ENCODE results near the gene HOXD9.
A peak's percentile ranks its signal among the peaks of the same experiment; 100 is the strongest.

HOXD9 gene

DNA sequence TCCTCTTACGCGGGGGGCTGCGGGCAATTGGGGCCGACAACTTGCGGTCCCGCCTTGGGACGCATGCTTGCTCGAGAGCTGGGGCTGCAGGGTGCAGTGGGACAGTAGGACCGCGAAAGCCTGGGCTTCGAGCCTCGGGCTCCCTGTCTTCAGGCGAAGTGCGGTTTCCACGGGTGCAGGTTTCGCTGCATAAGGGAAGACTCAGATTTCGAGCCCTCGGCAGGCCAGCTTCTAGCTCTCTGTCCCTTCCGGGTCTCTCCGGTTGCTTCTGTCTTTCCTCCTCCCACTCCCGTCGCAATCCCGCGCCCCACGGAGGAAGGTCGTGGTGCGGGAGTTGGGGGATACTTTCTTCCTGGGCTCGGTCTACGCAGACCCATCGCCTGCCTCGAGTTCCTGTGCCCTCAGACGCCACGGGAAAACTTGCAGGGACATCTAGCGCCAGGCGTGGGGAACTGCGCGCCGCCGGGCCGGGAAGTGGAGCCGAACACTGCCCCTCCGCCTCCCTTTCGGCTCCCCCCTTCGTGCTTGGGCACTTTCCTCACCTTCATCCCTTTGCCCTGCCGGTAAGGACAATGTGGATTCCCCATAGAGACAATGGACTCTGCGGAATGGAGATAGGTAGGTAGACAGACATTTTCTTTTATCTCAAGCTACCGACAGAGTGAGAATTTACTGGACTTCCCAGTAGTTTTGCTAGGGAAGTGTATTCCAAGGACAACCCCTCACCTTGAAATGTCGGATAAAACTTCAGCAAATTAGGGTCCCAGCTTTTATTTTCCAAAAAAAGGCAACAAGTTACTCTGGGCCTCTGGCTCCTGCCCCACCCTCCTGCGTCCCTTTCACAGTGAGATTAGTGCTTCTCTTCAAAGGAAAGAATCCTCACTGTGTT, 34.2 kb upstream of the HOXD9 start:
- H3K9ac ChIP-seq (ENCODE audit: low read depth, low read length) = no peak overlapping the region
- peak overlapping the region; percentile 57 for H3K4me3 ChIP-seq (ENCODE audit: low read length)
- H3K36me3 ChIP-seq (ENCODE audit: insufficient read depth, low read length) = no peaks in the 10 kb centered on the region
- H3K4me2 ChIP-seq (ENCODE audit: low read length) = peak overlapping the region; percentile 77
- peaks cover 11% of the 10 kb centered on the region for H3K4me1 ChIP-seq (ENCODE audit: control insufficient read depth, insufficient read depth, low read length)
- no peaks in the 10 kb centered on the region for H3K9me3 ChIP-seq (replicated peaks; ENCODE audit: low read length)
- peaks cover 92% of the 10 kb centered on the region for H3K27me3 ChIP-seq (ENCODE audit: control insufficient read depth, insufficient read depth, low read length)

DNA sequence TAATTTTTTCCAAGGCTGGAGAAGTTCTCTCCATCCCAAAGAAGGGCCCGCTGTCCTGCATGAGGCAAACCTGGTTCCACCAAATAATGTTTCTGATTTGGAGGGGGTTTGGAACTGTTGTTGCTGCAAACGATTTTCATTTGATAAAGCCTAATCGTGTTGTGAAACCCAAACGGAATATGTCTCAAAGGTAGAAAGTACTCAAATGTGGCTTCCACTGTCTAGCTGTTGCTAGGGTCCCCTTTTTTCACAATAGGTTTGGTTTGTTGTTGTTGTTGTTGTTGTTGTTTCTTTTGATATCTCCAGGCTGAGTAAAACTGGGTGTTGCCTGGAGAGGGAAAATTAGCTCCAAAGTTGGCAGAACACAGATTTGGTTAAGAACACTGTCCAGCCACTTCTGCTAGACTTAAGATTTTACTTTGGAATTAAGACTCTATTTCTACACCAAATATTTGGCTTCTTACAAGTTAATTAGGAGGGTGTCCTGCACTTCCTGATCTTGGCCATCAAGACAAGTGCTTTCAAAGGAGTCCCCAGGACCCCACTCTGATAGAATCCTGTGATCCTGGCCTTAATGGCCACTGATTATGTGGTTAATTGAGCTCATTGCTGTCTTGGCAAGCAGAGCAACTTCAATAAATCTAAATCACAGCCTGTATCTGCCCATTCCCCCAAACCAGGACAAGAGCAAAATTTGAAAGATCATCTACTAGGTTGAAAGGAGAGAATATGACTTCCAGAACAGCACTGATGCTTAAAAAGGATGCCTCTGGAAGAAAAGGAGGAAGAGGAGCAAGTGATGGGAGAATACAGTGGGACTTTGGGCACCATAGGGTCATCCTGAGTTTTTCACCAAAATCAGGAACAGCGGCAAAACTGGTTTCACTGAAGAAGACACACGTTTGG, 33.3 kb upstream of the HOXD9 start:
- Histone ChIP-seq H3K27me3 (ENCODE audit: control insufficient read depth, insufficient read depth, low read length) (peaks cover 92% of the 10 kb centered on the region), H3K4me3 (ENCODE audit: low read length) (no peak overlapping the region), H3K4me2 (ENCODE audit: low read length) (no peak overlapping the region), H3K36me3 (ENCODE audit: insufficient read depth, low read length) (no peaks in the 10 kb centered on the region), H3K4me1 (ENCODE audit: control insufficient read depth, insufficient read depth, low read length) (peaks cover 13% of the 10 kb centered on the region), H3K9ac (ENCODE audit: low read depth, low read length) (no peak overlapping the region), H3K9me3 (replicated peaks; ENCODE audit: low read length) (no peaks in the 10 kb centered on the region)

DNA sequence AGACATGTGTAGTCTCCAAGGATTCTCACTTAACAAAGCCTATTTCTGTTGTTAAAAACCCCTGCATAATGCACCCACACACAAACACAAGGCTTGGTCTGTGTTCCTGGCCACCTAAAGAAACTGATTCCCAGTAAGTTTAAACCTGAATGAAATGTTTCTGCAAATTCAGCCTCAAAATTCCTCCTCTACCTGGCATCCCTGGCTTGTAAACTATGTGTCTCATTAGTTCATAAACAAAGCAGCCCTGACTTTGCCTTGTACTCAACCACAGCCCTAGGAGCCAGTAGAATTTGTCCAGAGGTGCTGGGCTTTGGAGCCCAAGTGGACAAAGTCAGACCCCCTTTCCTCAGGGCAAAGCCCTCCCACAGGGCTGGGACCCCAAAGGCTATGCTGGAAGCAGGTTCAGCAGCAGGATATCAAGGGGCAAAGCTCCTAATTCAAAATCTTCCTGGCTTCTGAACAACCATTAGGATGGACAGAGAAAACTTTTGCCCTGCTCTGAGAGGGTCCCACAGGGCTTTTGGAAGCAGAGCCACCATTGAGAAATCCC, 32.6 kb upstream of the HOXD9 start:
- peaks cover 13% of the 10 kb centered on the region for H3K4me1 ChIP-seq (ENCODE audit: control insufficient read depth, insufficient read depth, low read length)
- no peak overlapping the region for H3K9ac ChIP-seq (ENCODE audit: low read depth, low read length)
- H3K36me3 ChIP-seq (ENCODE audit: insufficient read depth, low read length) = no peaks in the 10 kb centered on the region
- H3K4me3 ChIP-seq (ENCODE audit: low read length) = no peak overlapping the region
- H3K9me3 ChIP-seq (replicated peaks; ENCODE audit: low read length) = no peaks in the 10 kb centered on the region
- H3K27me3 ChIP-seq (ENCODE audit: control insufficient read depth, insufficient read depth, low read length) = peaks cover 92% of the 10 kb centered on the region
- no peak overlapping the region for H3K4me2 ChIP-seq (ENCODE audit: low read length)

DNA sequence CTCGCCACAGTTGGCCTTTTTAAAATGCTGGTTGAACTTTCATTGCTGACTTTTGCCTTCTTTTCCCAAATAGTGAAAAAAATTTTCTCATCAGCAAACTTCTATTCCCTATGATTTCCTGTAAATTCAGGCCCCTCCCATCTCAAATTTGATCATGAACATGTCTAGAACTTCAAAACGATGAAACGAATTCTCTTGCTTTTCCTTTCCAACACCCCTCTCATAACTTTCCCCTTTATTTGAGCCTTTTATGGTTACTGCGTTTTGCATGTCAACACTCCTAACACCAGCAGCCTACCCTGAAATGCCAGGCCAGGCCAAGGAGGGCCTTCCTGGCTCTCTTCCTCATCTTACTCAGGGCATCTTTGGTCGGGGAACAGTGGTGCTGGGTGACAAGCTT, 31.7 kb upstream of the HOXD9 start:
- H3K4me3 ChIP-seq (ENCODE audit: low read length) = no peak overlapping the region

DNA sequence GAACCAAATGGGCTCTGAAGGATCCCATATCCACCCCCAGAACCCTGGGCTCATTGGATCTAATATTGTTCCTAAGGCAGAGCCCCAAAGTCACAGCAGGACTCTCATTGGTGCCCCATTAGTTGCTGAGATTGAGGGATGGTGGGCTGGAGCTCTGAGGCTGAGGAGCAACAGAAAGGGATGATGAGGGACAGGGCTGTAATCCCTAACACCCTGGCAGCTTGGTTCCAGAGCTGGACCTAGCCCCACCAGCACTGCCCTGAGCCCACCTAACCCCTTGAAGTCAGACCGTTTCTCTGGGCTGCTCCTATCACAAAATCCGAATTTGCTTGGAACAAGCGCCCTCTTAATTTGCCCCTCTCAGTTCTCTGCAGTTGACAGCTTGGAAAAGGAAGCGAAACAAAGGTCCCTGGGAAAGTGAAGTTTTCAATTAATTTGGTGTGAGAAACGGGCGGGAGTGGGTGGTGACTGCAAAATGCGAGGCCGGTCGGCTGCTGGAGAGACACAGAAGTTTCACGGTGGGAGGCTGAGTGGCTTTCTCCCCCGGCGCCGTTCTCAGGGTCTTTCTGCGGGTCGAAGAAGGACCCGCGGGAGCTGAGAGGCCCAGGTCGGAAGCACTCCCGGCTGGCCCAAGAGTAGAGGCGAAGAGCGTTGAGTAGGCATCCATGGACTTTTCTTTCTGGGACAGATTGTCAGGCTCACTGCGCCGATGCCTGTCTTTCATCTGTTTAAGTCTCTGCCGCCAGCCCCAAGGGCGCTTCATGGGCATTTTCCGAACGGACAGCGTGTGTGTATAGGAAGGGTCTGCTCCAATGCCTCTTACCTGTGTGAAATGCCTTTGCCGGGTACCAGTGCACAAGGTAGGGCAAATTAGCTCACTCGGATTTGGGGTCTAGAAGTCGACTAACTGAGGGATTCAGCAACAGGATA, 30.9 kb upstream of the HOXD9 start:
- Histone ChIP-seq H3K9ac (ENCODE audit: low read depth, low read length) (no peak overlapping the region), H3K27me3 (ENCODE audit: control insufficient read depth, insufficient read depth, low read length) (peaks cover 92% of the 10 kb centered on the region), H3K4me1 (ENCODE audit: control insufficient read depth, insufficient read depth, low read length) (peaks cover 8% of the 10 kb centered on the region), H3K4me2 (ENCODE audit: low read length) (no peak overlapping the region), H3K4me3 (ENCODE audit: low read length) (no peak overlapping the region), H3K9me3 (replicated peaks; ENCODE audit: low read length) (no peaks in the 10 kb centered on the region), H3K36me3 (ENCODE audit: insufficient read depth, low read length) (no peaks in the 10 kb centered on the region)

More for the DNA sequence above, 31.7 kb upstream of the HOXD9 start:
- no peak overlapping the region for H3K4me2 ChIP-seq (ENCODE audit: low read length)
- H3K9me3 ChIP-seq (replicated peaks; ENCODE audit: low read length) = no peaks in the 10 kb centered on the region
- peaks cover 92% of the 10 kb centered on the region for H3K27me3 ChIP-seq (ENCODE audit: control insufficient read depth, insufficient read depth, low read length)
- no peaks in the 10 kb centered on the region for H3K36me3 ChIP-seq (ENCODE audit: insufficient read depth, low read length)
- H3K9ac ChIP-seq (ENCODE audit: low read depth, low read length) = no peak overlapping the region
- H3K4me1 ChIP-seq (ENCODE audit: control insufficient read depth, insufficient read depth, low read length) = peaks cover 12% of the 10 kb centered on the region

DNA sequence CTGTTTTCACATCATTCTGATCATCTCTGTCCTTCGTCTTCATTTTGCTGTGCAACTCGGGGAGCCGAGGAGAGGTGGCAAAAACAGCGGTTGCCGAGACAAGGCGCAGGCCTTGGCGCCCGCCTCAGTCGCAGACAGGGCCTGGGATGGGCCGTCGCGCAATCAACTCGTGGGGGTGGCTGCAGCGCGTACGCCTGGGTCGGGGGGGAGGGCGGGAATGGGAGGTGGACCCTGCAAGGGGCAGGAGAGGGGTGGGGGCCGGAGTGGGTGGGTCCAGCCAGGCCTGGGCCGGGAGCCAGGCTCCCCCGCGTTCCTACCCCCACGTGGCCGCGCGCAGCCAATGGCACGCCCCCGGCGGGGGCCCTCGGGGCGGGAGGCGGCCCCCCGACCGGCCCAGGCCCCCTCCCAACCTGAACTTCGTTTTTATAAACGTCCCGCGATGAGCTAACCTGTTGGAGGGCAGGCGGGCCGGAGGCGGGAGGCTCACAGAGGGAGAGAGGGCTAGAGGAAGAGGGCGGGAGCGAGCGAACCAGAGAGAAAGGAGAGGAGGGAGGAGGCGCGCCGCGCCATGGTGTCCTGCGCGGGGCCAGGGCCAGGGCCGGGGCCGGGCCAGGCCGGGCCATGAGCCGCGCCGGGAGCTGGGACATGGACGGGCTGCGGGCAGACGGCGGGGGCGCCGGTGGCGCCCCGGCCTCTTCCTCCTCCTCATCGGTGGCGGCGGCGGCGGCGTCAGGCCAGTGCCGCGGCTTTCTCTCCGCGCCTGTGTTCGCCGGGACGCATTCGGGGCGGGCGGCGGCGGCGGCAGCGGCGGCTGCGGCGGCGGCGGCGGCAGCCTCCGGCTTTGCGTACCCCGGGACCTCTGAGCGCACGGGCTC, 30.0 kb upstream of the HOXD9 start, which contains the start of gene HOXD13:
Gene HOXD13 (plus strand): TSS at position 452 of the 875 bp plus-strand sequence. CDS start 170 bp downstream, at position 622.
- Histone ChIP-seq H3K4me1 (ENCODE audit: control insufficient read depth, insufficient read depth, low read length) (peaks cover 14% of the 10 kb centered on the region), H3K27me3 (ENCODE audit: control insufficient read depth, insufficient read depth, low read length) (peaks cover 93% of the 10 kb centered on the region), H3K4me2 (ENCODE audit: low read length) (peak within 1 kb of the TSS; percentile 78), H3K9ac (ENCODE audit: low read depth, low read length) (no peak within 1 kb of the TSS), H3K4me3 (ENCODE audit: low read length) (peak within 1 kb of the TSS; percentile 60), H3K36me3 (ENCODE audit: insufficient read depth, low read length) (no peaks in the 10 kb centered on the region), H3K9me3 (replicated peaks; ENCODE audit: low read length) (no peaks in the 10 kb centered on the region)

DNA sequence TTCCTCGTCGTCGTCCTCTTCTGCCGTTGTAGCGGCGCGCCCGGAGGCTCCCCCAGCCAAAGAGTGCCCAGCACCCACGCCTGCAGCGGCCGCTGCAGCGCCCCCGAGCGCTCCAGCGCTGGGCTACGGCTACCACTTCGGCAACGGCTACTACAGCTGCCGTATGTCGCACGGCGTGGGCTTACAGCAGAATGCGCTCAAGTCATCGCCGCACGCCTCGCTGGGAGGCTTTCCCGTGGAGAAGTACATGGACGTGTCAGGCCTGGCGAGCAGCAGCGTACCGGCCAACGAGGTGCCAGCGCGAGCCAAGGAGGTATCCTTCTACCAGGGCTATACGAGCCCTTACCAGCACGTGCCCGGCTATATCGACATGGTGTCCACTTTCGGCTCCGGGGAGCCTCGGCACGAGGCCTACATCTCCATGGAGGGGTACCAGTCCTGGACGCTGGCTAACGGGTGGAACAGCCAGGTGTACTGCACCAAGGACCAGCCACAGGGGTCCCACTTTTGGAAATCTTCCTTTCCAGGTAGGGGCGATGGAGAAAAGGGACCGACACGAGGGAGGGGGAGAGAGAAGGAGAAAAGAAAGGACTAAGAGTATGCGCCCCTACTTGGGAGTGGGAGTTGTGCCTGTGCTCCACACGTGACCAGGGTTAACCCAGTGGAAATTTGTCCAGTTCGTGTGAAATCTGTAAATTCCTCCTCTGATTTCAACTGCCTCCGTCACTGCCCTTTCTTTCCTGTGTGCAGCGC, 29.2 kb upstream of the HOXD9 start:
- H3K27me3 ChIP-seq (ENCODE audit: control insufficient read depth, insufficient read depth, low read length) = peaks cover 92% of the 10 kb centered on the region
- H3K4me3 ChIP-seq (ENCODE audit: low read length) = peak overlapping the region; percentile 60
- H3K4me1 ChIP-seq (ENCODE audit: control insufficient read depth, insufficient read depth, low read length) = peaks cover 12% of the 10 kb centered on the region
- no peak overlapping the region for H3K9ac ChIP-seq (ENCODE audit: low read depth, low read length)
- H3K4me2 ChIP-seq (ENCODE audit: low read length) = peak overlapping the region; percentile 78
- H3K36me3 ChIP-seq (ENCODE audit: insufficient read depth, low read length) = no peaks in the 10 kb centered on the region
- no peaks in the 10 kb centered on the region for H3K9me3 ChIP-seq (replicated peaks; ENCODE audit: low read length)

DNA sequence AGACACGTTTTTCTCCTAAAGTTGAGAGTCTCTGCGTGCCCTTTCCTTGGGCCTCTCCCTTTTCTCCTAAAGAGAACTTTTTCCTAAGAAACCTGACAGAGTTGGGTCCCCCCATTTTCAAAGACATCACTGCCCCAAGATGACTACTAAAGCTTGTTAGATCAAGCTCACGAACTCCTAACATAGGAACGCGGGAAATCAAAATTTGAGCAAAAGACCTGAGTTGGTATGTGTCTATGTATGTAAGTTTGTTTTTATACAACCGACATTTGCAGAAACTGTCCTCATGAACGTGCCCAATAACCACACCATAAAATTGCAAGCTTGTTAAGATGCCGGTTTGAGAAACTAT, 28.6 kb upstream of the HOXD9 start:
- no peaks in the 10 kb centered on the region for H3K36me3 ChIP-seq (ENCODE audit: insufficient read depth, low read length)

DNA sequence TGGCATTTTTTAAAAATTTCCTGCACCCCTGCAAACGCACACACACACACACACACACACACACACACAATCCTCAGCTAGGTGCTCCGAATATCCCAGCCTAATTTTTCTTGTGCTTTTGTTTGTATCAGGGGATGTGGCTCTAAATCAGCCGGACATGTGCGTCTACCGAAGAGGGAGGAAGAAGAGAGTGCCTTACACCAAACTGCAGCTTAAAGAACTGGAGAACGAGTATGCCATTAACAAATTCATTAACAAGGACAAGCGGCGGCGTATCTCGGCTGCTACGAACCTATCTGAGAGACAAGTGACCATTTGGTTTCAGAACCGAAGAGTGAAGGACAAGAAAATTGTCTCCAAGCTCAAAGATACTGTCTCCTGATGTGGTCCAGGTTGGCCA, 28.2 kb upstream of the HOXD9 start:
- H3K4me2 ChIP-seq (ENCODE audit: low read length) = no peak overlapping the region
- H3K36me3 ChIP-seq (ENCODE audit: insufficient read depth, low read length) = no peaks in the 10 kb centered on the region
- H3K9ac ChIP-seq (ENCODE audit: low read depth, low read length) = no peak overlapping the region
- H3K4me1 ChIP-seq (ENCODE audit: control insufficient read depth, insufficient read depth, low read length) = peaks cover 10% of the 10 kb centered on the region
- H3K9me3 ChIP-seq (replicated peaks; ENCODE audit: low read length) = no peaks in the 10 kb centered on the region
- no peak overlapping the region for H3K4me3 ChIP-seq (ENCODE audit: low read length)
- H3K27me3 ChIP-seq (ENCODE audit: control insufficient read depth, insufficient read depth, low read length) = peaks cover 92% of the 10 kb centered on the region

More for the DNA sequence above, 28.6 kb upstream of the HOXD9 start:
- Histone ChIP-seq H3K9ac (ENCODE audit: low read depth, low read length) (no peak overlapping the region), H3K4me2 (ENCODE audit: low read length) (no peak overlapping the region), H3K4me3 (ENCODE audit: low read length) (no peak overlapping the region), H3K4me1 (ENCODE audit: control insufficient read depth, insufficient read depth, low read length) (peaks cover 10% of the 10 kb centered on the region), H3K27me3 (ENCODE audit: control insufficient read depth, insufficient read depth, low read length) (peaks cover 92% of the 10 kb centered on the region), H3K9me3 (replicated peaks; ENCODE audit: low read length) (no peaks in the 10 kb centered on the region)
